Activated CD4-positive, alpha-beta T cell treated with anti-CD3 and anti-CD28 coated beads, Interleukin-2, amount 50 U/mL, for 24 hours (primary cell): ENCODE measurements around the gene LRRC40.
"Not testable (repeated sequence)": the region's sequence is repeated elsewhere in the genome, so short reads cannot be mapped to it uniquely, and the experiment has no call there.

Experiments used
- DNase-seq, 2 donors: peaks; one replicate each; pipeline ENCODE4 v3.0.0-alpha.2; 2020; ENCODE audit warnings: low read depth in 1 of 2, low spot score in 1 of 2

LRRC40 gene

DNA sequence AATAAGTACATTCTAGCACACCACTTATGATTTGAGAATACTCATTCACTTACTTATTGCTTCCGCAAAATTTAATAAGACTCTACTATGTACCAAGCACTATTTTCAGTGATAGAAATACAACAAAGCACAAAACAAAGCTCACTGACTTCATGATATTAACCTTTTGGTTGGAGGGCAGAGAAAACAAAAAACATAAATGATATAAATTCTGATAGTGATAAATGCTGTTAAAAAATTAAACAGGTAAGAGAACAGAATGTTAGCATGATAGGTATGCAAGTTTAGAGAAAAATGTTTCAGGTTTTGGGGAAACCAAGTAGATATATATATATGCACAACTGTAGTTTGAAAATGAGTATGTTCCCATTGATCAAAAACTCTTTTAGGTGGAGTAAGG lies 1.2 kb downstream of the LRRC40 start:
- DNase-seq: no peak

DNA sequence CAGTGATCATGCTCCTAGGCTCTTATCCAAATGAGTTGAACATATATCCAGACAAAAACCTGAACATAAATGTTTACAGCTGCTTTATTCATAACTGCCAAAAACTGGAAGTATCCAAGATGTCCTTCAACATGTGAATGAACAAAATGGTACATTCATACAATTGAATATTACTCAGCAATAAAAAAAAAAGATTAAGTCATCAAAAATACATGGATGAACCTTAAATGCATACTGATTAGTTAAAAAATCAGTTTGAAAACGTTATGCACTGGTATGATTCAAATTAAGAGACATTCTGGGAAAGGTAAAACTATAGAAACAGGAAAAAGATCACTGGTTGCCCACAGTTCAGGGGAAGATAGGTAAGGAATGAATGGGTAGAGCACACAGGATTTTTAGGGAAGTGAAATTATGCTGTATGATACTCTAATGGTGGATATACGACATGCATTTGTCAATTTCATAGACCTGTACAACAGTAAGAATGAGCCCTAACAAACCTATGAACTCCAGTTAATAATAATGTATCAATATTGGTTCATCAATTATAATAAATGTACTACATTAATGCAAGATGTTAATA lies 3.1 kb downstream of the LRRC40 start:
- DNase-seq: no peak

DNA sequence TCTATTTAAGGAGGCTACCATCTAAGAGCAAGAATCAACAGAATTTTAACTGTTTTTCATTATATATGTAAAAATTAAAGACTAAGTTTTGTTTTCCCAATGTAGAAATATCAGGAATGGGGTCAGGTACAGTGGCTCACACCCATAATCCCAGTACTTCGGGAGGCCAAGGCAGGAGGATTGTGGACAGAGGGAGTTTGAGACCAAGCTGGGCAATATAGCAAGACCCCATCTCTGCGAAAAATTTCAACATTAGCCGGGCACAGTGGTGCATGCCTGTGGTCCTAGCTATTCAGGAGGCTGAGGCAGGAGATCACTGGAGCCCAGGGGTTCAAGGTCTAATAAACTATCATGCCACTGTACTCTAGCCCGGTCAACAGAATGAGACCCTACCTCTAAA lies 5.3 kb downstream of the LRRC40 start:
- DNase-seq: no peak

DNA sequence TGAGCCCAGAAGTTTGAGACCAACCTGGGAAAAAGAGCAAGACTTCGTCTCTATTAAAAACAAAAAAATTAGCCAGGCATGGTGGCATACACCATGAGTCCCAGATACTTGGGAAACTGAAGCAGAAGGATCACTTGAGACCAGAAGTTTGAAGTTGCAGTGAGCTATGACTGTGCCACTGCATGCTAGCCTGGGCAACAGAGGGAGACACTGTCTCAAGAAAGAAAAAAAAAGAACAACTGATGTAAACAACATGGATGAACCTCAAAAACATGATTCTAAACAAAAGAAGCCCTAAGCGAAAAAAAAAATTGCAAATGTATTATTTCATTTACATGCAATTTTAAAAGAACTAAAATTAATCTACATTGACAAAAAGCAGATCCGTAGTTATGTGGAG lies 9.0 kb downstream of the LRRC40 start:
- DNase-seq: no peak

DNA sequence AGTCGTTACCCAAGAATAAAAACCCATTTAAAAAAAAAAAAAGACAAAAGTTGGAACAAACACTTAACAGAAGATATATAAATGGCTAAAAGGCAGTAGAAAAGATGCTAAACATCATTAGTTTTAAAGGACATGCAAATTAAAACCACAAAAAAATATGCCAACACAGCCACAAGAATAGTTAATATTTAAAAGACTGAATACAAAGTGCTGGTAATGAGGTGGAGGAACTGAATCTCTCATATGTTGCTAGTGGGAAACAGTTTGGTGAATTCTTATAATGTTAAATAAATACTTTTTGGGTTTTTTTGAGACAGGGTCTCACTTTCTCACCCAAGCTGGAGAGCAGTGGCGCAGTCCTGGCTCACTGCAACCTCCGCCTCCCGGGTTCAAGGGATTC lies 10.0 kb downstream of the LRRC40 start:
- no peak for DNase-seq

DNA sequence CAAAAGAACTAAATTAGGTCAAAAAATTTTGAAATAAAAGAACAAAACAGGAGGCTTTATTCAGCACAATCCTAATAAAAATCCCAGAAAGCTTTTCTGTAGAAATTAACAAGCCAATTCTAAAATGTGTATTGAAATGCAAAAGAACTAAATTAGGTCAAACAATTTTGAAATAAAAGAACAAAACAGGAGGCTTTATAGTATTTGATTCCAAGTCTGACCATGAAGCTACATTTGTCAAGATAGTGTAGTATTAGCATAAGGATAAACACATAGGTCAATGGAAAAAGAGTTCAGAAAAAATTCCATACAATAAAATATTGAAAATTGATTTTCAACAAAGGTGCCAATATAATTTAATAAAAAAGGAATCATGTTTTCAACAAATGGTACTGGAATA lies 10.8 kb downstream of the LRRC40 start:
- DNase-seq: no peak

DNA sequence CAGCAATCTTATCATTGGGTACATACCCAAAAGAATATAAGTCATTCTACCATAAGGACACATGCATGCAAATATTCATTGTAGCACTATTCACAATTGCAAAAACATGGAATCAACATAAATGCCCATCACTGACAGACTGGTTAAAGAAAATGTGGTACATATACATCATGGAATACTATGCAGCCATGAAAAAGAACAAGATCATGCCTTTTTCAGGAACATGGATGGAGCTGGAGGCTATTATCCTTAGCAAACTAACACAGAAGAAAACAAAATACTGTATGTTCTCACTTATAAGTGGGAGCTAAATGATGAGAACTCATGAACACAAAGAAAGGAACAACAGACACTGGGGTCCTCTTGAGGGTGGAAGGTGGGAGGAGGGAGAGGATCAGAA lies 12.9 kb downstream of the LRRC40 start:
- DNase-seq: not testable (repeated sequence)

DNA sequence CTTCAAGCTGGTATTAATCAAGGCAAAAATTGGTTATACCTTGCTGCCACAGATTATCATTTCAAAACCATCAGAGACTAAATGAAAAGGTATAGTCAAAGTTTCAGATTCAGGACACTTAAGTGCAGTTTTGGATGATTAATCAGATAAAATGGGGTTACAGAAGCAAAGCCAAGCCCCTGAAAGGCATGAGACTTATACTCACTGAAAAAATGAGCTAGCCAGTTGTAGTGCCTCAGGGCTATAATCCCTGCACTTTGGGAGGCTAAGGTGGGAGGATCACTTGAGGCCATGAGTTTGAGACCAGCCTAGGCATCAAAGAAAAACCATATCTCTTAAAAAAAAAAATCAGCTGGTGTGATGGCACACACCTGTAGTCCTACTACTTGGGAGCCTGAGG lies 15.2 kb downstream of the LRRC40 start:
- DNase-seq: no peak

DNA sequence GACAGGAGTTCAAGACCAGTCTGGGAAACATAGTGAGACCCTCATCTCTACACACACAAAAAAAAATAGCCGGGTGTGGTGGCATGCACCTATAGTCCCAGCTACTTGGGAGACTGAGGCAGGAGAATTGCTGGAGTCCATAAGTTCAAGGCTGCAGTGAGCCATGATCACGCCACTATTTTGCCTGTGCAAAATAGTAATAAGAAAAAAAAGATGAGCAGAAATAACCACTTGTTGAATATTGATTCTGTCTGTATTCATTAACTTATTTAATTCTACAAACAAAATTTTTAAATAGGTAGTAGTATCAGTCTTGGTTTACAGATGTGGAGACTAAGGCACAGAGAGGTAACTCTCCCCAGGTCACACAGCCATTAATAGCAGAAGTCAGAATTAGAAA lies 16.9 kb downstream of the LRRC40 start:
- DNase-seq: no peak

DNA sequence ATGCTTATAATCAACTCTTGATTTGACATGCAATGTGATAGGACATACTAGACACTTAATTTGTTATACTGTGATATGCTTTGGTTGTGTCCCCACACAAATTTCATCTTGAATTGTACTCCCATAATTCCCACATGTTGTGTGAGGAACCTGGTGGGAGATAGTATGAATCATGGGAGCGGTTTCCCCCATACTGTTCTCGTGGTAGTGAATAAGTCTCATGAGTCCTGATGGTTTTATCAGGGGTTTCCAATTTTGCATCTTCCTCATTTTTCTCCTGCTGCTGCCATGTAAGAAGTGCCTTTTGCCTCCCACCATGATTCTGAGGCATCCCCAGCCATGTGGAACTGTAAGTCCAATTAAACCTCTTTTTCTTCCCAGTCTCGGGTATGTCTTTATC lies 20.2 kb downstream of the LRRC40 start:
- not testable (repeated sequence) for DNase-seq

DNA sequence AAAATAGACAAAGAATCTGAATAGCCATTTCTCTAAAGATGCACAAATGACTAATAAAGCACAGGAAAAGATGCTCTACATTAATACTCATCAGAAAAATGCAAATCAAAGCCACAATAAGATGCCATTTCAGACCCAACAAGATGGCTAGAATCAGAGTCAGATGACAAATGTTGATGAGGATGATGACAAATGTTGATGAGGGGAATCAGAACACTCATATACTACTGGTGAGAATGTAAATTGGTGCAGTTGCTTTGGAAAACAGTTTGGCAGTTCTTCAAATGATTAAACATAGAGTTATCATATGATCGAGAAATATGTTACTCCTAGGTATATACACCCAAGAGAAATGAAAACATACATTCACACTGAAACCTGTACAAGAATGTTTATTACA lies 33.9 kb downstream of the LRRC40 start:
- no peak for DNase-seq

DNA sequence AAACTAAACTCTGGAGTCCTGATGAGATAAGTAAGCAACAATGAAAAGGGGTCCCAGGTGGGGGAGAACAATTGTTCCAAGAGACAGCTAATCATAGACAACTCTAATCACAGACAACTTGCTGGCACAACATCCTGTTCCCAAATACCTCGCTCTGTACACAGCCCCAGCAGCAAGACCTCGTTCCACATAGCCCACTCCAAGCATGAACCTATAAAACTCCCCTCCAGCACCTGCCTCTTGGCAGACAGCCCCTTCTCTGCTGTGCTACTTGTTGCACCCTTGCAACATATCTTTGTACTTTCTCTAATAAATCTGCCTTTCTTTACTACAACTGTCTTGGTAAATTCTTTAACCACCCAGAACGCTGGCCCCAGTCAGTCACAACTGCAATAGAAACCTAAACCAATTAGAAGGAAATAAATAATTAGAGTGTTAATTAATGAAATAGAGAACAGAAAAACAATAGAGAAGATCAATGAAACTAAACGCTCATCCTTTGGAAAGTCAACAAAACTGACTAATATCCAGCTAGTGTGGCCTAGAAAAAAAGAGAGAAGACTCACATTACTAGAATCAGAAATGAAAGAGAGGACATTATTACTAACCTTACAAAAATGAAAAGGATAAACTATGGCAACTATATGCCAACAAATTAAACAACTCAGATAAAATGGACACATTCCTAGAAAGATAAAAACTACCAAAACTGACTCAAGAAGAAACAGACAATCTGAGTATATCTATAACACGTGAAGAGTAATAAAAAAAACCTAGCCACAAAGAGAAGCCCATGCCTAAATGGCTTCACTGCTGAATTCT lies 36.1 kb downstream of the LRRC40 start:
- DNase-seq: no peak

DNA sequence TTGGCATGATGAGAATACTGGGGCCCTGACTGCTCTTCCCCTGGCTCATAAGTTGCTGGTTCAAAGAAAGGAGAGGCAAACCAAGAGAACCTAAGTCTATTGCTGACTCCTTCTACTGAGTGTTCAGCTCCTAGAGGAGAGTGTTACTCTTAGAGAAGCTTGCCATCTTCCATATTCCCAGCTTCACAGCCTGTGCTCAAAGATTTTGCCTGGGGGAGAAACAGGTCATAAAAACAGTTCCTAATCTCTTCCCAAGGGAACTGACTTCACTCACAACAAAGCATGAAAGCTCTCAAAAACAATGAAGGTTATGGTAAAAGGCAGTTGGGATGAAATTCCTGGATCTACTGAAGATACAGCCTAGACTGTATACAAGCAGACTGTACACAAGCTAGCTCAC lies 37.1 kb downstream of the LRRC40 start:
- DNase-seq: no peak

DNA sequence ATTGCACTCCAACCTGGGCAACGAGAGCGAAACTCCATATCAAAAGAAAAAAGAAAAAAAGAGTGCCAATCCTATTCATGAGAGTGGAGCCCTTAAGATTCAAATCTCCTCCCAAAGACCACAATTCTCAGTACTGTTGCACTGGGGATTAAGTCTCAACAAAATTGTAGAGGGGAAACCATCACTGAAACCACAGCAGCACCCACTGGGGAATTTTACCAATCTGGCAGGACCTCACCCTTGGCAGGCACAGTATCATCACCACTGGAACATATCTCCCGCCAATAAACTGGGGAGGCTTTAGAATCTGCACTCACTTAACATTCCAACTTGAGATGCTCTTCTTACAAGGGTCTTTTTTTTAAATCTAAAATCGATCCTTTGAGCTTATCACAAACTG lies 41.0 kb downstream of the LRRC40 start:
- DNase-seq: no peak

DNA sequence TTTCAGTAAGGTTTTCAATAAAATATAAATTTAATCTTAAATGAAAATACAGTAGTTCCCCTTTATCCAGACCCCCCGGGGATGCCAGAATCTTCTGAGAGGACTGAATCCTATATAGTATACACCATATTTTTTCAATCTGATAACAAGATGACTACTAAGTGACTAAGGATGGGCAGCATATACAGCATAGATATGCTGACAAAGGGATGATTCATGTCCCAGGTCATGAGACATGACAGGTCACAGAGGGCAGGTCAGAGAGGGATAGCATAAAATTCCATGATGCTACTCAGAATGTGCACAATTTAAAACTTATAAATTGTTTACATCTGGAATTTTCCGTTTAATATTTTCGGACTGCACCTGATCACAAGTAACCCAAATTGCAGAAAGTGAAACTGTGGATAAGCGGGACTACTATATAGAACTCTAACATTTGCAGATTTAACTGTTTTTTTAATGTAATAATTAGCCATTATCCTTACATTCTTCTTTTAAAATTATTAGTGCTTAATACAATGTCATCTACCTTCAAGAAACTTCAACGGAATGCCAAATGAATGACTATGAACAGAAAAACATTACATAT lies 48.8 kb downstream of the LRRC40 start:
- no peak for DNase-seq

DNA sequence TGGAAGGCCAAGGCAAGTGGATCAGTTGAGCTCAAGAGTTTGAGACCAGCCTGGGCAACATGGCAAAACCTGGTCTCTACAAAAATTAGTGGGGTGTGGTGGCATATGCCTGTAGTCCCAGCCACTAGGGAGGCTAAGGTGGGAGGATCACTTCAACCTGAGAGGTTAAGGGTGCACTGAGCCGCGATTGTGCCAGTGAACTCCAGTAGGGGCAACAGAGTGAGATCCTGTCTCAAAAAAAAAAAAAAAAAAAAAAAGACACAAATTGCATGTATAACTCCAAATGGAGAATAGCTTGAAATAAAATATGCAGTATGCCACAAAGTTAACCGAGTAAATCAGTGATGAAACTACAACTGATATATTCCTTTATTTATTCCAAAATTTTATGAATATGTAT lies 51.6 kb downstream of the LRRC40 start:
- no peak for DNase-seq

DNA sequence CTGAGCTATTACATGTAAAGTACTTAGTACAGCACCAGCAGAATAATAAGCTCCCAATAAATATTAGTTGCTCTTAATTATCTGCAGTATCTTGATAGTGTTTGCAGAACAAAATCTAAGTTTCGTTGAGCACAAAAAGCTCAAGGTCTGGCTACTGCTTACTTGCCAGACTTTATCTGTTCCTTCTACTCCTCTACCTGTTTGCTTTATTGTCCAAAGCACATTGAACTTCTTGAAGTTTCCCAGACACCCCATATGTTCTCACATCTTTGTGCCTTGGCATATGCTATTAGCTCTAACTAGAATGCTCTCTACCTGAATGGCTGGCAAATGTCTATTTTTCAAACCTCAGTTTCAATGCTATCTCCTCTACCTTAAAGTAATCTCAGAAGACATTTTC lies 54.9 kb downstream of the LRRC40 start:
- DNase-seq: no peak

DNA sequence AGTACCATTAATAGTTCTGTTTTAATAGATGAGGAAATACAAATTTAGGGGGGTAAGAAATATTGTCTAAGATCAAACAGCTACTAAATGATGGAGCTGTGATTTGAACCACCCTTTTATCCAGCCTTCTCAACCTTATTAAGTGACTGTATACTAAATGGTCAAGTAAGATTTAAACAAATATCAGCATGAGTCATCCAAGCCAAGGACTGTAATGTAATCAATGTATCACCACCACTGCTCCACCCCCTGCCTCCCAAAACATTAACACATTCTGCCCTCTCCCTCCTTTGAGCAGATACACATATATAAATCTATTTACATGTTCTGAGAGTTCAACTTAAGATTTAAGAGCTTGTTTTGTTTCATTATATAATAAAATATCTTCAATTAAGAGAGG lies 58.9 kb downstream of the LRRC40 start:
- no peak for DNase-seq

DNA sequence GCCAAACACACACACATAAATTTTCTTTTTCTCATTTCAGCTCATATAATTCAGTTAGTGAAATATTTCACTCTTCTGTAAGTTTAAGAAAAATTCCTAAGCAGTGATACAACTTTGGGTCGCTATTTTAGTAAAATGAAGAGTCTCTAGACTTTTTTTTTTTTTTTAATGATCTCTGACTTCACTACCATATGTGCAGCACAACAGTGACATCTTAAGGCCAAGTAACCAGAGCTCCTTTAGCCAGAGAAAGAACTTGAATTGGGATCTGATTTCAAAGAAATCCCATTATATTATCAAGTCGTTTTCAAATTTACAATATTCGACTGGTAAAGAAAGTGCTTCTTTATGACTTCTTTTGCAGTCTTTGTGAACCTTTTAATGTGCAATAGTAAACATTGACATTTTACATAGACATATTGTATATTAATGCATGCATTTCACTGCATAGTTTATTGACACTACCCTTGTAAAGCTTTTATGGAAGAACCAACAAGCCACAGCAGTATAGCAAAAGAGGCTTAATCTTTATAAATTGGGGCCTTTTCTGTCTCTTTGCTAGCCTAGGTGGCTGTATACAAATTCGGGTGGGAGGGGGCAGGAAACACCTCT lies 62.2 kb downstream of the LRRC40 start:
- DNase-seq: no peak

DNA sequence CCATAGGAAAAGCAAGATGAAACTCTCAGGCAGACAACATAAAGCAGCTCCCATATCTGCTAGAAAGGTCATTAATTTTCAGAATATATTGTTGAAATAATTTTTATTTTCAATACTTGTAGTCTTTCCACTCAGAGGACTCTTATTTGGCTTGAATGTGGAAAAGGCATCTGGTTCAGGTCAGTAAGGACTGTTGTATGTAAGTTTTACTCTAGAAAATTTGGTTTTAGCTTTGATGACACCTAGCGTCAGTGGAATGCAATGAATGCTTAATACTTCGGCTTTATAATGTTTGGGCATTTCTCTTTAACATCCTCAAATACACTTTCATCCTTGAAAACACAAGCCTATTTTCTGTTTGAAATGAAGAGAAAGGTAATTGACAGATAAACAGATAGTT lies 63.3 kb downstream of the LRRC40 start:
- DNase-seq: no peak

DNA sequence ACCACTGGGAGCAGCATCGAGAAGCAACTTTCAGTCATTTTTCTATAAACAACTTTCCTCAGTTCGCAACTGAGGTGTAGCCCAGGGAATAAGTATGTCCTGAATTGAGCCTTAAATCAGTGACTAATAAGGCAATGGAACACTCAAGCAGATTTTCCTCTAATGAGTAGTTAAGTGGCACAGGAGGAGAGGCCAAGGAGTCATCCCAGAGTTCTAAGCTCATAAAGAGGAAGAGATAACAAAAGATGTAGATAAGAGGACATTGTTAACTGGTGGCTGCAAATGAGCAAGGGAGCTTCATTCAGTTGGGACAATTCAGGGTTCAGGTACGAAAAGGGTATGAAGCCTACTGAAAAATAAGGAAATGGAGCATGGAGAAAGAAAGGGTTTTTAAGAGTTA lies 64.5 kb downstream of the LRRC40 start:
- no peak for DNase-seq

DNA sequence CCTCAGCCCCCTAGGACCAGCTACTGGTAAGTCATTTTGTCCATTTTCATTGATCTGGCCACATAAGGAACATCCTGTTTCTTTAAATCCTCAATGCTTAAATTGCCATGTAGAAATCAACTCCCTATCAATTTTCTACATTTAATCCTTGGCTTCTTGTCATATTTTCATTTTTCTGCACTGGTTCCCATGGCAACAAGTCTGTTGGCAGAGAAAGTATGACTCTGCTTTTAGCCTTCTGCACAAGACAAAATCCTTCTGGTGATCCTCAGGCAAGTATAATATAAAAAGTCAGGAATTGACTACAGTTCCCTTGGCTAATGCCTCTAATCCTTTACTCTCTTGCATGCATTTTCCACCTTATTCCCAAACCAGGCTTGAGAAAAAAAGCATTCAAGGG lies 65.0 kb downstream of the LRRC40 start:
- DNase-seq: no peak
